ENCODE results near the gene UNKL.
A peak's percentile ranks its signal among the peaks of the same experiment; 100 is the strongest.
"Not testable (repeated sequence)": the region's sequence is repeated elsewhere in the genome, so short reads cannot be mapped to it uniquely, and the experiment has no call there.

The UNKL gene

DNA sequence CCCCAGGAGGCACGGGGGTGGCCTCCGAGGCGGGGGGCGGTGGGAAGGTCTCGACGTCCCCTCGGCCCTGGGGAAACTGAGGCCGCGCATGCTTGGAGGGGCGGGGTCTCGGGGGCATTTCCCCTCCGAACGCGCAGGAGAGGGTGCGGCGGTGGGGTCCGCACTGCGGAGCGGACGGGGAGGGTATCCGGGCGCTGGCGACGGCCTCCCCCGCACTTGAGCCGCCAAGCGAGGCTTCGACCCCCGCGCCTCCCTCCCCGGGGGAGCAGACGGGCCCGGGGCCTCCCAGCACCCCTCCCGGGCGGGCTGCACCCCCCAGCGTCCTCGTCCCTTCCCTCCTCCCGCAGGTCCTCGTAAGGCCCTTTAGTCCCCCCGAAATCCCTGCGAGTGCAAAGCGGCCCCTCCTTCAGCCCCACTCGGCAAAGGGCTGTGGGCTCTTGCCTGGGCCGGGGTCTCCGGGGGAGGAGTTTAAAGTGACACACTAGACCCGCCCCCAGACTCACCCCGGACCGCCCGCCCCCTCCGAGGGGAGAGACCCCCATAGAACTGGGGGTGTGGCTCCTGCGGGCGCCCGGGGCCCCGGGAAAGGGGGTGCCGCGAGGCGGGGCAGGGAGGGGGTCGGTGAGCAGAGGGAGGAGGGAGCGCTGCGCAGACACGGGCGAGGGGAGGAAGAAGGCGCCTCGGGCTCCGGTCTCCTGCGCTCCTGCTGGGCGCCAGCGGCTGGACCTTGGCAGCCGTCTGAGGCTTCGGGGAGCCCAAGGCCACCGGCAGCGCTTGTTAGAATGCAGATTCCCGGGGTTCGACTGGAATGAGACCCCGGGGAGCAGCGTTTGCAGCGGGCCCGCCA is 80.4 kb downstream of the UNKL start:
- DNase-seq: no peak

DNA sequence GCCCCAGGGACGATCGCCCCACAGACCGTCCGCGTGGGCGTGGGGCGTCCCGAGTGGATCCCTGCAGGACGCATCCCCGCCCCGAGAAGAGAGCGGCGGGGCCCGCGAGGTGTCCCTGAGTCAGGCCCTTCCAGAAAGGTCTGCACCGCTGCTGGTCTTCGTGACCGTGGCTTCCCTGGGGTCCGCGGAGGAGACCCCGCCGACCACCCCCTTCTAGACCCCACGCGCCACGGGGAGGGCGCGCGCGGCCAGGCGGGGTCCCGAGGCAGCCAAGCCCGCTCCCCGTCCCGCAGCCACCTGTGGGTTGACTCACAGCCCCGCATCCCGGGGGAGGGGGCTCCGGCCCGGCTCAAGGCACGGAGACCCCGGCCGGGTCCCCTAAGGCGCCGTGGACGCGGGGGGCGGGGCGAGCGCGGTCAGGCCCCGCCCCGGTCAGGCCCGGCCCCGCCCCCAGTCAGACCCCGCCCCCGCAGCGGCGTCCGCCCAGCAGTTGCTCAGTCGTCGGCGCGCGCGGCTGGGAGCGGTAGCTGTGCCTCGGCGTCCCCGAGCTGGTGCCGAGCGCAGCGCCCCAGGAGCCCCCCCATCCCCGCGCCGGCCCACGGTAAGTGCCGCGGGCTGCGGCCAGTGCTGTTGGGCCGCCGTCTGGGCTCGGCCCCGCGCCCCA is 81.2 kb downstream of the UNKL start, which contains the start of gene BAIAP3:
BAIAP3 (plus strand) TSS at position 497 of the 664 bp plus-strand sequence. CDS start 4,905 bp downstream, outside the sequence.
- DNase-seq: peak; percentile 56

GRCh38 chr16:1332618-1333148 is 81.8 kb downstream of the UNKL start:
- DNase-seq: no peak

DNA sequence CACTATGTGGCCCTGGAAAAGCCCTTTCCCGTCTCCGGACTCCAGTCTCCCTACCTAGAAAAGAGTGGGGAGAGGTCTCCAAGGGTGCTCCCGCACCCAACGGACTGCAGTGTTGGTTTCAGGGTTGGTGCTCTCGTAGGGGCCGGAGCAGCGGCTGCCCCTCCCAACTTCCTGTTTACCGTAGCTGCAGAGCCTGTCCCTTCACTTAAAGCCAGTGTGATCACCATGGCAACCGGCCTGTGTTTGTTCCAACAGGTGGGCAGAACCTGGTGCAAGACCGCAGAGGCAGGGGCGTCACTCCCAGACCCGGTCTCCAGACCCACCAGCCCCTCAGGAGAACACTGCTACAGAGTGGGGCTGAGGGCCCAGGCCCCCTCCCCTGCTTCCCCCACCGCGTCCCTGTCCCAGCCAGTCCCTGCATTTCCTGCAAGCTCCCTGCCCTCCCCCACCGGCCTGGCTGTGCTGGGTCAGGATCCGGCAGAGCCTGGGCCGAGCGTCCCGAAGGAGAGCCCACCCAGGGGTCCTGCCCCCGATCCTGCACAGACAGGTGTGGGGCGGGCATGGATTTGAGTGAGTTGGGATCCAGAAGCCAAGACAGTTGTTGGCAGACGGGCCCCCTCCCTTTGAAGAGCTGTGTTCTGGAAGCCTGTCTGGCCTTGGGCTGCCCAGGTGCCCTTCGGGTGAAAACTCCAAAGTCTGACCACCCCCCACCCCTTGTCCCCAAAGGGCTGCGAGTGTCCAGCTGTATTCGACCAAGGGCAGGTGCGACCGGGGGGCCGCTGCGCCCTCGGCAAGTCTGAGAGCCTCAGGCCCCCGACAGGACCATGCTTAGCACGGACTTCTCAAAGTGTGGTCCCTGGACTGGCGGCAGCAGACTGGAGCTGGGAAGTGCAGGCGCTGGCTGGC is 82.5 kb downstream of the UNKL start:
- peak; percentile 33 for DNase-seq

- no peak for DNase-seq
These were observed 83.4 kb downstream of the UNKL start for GRCh38 chr16:1330931-1331711.

DNA sequence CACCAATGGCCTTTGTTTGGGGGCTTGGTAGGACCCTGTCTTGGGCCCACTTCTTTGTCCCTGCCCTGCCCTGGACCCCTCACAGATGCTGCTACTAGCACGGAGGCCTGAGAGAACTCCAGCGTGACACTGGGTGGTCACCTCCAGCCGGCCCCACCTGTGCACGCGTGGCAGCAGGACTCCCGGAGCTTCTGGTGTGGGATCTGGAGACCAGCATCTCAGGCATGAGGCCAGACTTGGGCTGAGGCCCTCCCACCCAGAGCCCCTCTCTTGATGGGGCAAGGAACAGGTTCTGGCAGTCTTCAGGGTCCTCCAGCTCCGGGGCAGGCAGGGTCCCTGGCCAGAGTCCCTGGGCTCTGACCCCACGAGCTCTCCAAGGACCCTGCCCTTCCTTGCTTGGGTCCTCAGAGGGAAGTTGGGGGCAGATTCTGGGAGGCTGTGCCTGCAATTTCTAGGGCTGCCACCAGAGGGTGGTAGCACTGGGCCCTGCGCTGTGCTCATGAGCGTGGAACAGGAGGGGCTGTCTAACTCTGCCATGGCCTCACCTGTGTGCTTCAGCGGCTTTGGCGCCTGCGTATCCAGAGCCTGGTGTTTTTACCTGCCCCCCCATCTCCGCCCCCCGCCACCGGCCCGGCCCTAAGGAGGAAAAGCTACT is 84.1 kb downstream of the UNKL start:
- DNase-seq: peak; percentile 11

GRCh38 chr16:1328961-1329360 is 85.5 kb downstream of the UNKL start:
- DNase-seq: not testable (repeated sequence)

- DNase-seq: not testable (repeated sequence)
These were observed 86.4 kb downstream of the UNKL start for GRCh38 chr16:1328136-1328535.

DNA sequence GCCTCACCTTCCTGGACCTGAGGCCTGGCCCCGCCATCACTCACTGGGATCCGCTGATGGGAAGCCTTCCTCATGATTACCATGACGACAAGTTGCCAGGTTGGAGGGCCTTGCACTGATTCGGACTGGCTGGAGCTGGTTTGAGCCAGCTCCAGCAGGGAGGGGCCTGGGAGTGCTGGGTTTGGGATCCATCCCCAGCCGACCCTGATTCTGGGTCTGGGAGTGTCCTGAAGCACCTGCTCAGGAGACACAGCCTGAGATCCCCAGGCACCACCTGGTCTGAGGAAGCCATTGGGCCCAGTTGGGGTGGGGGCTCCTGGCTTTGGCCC is 86.9 kb downstream of the UNKL start:
- no peak for DNase-seq

- DNase-seq: no peak
These were observed 87.4 kb downstream of the UNKL start for GRCh38 chr16:1326946-1327618.

- no peak for DNase-seq
These were observed 88.1 kb downstream of the UNKL start for GRCh38 chr16:1326391-1326790.

DNA sequence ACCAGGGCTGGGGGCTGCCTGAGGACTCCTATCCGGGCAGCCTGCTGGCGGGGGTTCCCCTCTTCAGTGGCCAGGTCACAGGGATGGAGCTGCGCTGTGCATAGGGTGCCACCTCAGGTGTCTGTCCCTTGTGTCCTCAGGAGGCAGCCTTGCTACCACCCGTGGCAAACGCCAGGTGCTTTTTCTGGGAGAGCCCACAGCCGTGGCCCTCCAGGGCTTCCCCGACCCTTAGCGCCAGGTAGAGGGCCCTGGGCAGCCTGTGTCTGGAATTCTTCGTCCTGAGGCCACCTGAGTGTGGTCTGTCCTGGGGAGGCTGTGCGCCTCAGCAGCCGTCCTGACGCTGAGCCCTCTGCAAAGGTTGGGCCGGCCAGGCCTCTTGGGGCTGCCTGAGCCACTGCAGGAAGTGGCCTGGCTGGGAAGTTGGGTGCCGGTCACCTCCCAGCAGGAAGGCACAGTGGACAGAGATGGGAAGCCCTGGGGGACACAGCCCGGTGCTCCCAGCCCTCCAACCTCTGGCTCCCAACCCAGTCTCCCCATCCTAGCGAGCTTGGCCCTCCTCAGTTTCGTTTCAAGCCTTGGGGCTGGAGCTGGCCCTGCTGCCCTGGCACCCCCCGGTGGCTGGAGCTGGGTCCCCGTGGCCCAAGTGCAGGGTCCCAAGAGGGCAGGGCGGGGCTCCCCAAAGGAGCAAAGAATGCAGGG is 88.7 kb downstream of the UNKL start:
- DNase-seq: no peak

GRCh38 chr16:1325261-1325660 is 89.2 kb downstream of the UNKL start:
- no peak for DNase-seq

DNA sequence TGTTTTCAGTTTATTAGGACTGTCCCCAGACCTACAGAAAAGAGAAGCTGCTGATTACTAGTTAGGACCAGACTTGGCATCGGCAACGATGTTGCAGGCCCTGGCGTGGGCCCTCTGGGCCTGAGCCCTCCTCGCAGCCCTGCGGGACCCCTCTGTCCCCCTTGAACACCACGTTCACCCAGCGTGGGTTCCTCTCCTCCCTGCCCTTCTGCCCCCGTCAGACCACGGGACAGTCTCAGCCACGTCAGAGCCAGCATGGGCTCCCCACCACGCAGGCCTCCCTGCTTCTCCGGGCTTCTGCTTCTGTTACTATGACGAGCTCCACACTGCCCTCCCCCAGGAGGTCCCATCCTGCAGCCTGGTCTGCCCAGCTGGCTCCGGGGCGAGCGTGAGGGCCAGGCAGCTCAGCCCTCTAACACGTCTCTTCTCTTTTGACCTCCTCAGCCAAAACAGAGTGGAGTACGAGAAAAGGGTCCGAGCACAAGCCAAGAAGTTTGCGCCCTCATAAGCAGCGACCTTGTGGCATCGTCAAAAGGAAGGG is 90.1 kb downstream of the UNKL start:
- DNase-seq: no peak

GRCh38 chr16:1323296-1324239 is 90.9 kb downstream of the UNKL start:
- no peak for DNase-seq

GRCh38 chr16:1322407-1322806 is 92.1 kb downstream of the UNKL start:
- DNase-seq: no peak

GRCh38 chr16:1320658-1321240 is 93.8 kb downstream of the UNKL start:
- no peak for DNase-seq

- DNase-seq: no peak
These were observed 94.4 kb downstream of the UNKL start for GRCh38 chr16:1320097-1320496.

DNA sequence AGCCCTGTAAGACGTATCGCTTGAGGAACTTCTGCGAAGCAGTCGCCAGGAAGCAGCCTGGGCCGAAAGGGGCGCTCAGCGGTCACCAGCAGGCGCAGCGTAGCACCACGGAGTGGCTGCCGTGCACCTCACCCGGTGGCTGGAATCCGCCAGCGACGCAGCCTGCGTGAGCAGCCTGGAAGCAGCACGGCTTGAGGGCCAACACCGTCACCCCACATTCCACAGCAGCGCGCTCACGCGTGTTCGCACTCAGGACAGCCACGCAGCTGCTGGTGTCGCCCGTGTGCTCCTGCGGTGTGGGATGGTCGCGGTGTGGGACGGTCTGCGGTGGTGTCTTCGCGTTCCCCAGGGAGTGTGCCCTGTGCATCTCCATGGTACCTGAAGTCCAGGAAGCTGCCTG is 95.5 kb downstream of the UNKL start:
- no peak for DNase-seq

Measured in inflammatory macrophage treated with lipopolysaccharide for 4 hours (primary cell).